ENCODE measurements around the gene PRSS22. TPM values are rescaled to one million over a fixed set of nuclear protein-coding genes. Genes with fewer than 3 reads are reported as not detected.

Gene PRSS22
- total RNA-seq, 4 donors from 2014 or later: 1.2 to 7.7 (median 4.6) TPM

- 74 to 80% methylated on average over 8 of the region's 8 CpGs for WGBS, 2 donors
- Histone ChIP-seq H3K9me3 (no peaks in the 10 kb centered on the region), H3K36me3 (no peaks in the 10 kb centered on the region), H3K27ac (no peak overlapping the region), H3K27me3 (no peaks in the 10 kb centered on the region), H3K4me3 (replicated peaks in 1 of 3) (no peak overlapping the region), H3K4me1 (peaks cover 4 to 7% of the 10 kb centered on the region in 2 donors)
- no peak for DNase-seq
- intact Hi-C loops (cut with DNase I): no loop called here
- TF ChIP-seq POLR2A (IDR thresholded peaks at IDR 0.05): no peak
- TF ChIP-seq, protein P1, sequence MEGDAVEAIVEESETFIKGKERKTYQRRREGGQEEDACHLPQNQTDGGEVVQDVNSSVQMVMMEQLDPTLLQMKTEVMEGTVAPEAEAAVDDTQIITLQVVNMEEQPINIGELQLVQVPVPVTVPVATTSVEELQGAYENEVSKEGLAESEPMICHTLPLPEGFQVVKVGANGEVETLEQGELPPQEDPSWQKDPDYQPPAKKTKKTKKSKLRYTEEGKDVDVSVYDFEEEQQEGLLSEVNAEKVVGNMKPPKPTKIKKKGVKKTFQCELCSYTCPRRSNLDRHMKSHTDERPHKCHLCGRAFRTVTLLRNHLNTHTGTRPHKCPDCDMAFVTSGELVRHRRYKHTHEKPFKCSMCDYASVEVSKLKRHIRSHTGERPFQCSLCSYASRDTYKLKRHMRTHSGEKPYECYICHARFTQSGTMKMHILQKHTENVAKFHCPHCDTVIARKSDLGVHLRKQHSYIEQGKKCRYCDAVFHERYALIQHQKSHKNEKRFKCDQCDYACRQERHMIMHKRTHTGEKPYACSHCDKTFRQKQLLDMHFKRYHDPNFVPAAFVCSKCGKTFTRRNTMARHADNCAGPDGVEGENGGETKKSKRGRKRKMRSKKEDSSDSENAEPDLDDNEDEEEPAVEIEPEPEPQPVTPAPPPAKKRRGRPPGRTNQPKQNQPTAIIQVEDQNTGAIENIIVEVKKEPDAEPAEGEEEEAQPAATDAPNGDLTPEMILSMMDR (IDR thresholded peaks at IDR 0.05): no peak
These were observed 3.0 kb upstream of the PRSS22 start for GRCh38 chr16:2860826-2861567.

- H3K4me3 ChIP-seq (replicated peaks in 1 of 3): no peak overlapping the region
- H3K4me1 ChIP-seq: peaks cover 4 to 7% of the 10 kb centered on the region in 2 donors
- WGBS, 2 donors: 69 to 78% methylated on average over 5 to 10 of the region's 10 CpGs
- no peak overlapping the region for H3K27ac ChIP-seq
- no peak for DNase-seq
- H3K9me3 ChIP-seq: no peaks in the 10 kb centered on the region
- TF ChIP-seq POLR2A (IDR thresholded peaks at IDR 0.05): no peak
- TF ChIP-seq, protein P1 (IDR thresholded peaks at IDR 0.05): no peak
- no peaks in the 10 kb centered on the region for H3K27me3 ChIP-seq
- intact Hi-C loops (cut with DNase I): no loop called here
- H3K36me3 ChIP-seq: no peaks in the 10 kb centered on the region
These were observed 1.8 kb upstream of the PRSS22 start for GRCh38 chr16:2859686-2860265.

DNA sequence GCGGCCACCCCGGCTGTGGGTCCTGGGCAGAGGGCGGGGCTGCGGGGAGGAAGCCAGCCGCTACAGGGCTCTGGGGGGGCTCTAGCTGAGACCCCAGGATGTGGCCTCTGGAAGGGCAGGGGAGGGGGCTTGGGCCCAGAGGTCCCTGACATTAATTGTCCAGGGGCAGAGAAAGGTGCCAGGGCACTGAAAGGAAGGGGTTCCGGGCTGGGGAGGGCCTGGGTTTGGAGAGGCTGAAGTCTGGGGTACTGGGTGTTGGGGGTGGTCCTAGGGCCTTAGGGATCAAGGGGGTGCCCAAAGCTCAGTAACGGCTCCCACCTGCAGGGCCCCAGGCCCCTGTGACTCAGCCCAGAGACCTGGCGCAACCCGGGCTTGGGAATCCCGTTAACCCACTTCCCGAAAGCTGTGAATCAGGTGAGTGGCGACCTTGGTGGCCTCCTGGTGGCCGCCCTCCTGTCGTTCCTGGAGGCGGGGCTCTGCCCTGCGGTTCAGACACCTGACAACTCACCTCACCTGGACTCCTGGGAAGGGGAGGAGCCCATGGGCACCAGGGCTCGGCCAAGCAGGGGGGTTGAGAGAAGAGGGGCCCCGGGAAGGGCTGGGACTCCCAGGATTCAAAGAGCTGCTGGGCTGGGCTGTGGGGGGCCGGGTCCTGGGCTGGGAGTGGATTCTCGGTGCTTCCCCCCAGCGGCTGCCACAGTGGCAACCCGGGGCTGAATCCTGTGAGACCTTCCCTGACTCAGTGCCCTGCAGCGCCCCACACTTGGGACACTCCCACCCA, 465 bp upstream of the PRSS22 start:
- Histone ChIP-seq H3K27ac (peak overlapping the region; percentile 73 to 90 (median 89)), H3K36me3 (no peaks in the 10 kb centered on the region), H3K9me3 (no peaks in the 10 kb centered on the region), H3K4me1 (peaks cover 4 to 7% of the 10 kb centered on the region in 2 donors), H3K27me3 (no peaks in the 10 kb centered on the region), H3K4me3 (replicated peaks in 1 of 3) (peak overlapping the region in 1 of 3 donors; percentile 35)
- peak; percentile 88 to 89 for DNase-seq
- intact Hi-C loops (cut with DNase I): no loop called here
- TF ChIP-seq POLR2A (IDR thresholded peaks at IDR 0.05): peak; percentile 23 to 81
- TF ChIP-seq, protein P1 (IDR thresholded peaks at IDR 0.05): peak in 4 of 6 experiments; percentile 15 to 49 (median 27)
- 18 to 31% methylated on average over 6 to 15 of the region's 23 CpGs for WGBS, 2 donors

DNA sequence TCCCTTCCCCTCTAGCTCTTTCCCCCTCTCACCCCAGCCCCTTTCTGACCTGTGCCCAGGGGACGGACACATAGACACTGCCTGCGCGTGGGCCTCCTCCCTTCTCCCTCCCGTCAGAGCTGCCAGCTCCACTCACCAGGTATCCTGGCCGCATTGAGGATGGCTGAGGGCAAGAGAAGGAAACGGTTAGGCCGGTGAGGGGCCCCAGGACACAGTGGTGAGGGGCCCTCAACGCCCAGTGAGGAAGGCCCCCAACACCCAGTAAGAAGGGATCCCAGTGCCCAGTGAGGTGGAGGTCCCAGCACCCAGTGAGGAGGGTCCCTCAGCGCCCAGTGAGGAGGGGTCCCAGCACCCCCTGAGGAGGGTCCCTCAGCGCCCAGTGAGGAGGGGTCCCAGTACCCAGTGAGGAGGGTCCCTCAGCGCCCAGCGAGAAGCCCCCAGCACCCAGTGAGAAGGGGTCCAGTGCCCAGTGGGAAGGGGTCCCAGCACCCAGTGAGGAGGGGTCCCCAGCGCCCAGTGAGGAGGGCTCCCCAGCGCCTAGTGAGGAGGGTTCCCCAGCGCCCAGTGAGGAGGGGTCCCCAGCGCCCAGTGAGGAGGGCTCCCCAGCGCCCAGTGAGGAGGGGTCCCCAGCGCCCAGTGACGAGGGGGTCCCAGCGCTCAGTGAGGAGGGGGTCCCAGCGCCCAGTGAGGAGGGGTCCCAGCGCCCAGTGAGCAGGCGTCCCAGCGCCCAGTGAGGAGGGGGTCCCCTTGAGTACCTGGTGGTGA, 1.1 kb downstream of the PRSS22 start:
- intact Hi-C loops (cut with DNase I): no loop called here
- 89 to 90% methylated on average over 8 to 10 of the region's 24 CpGs for WGBS, 2 donors
- TF ChIP-seq, protein P1 (IDR thresholded peaks at IDR 0.05): no peak
- no peak for TF ChIP-seq POLR2A (IDR thresholded peaks at IDR 0.05)
- H3K27me3 ChIP-seq: no peaks in the 10 kb centered on the region
- no peak for DNase-seq
- peaks cover 4 to 7% of the 10 kb centered on the region in 2 donors for H3K4me1 ChIP-seq
- H3K9me3 ChIP-seq: no peaks in the 10 kb centered on the region
- H3K4me3 ChIP-seq (replicated peaks in 1 of 3): no peak overlapping the region
- no peaks in the 10 kb centered on the region for H3K36me3 ChIP-seq
- peak overlapping the region in 2 of 3 donors; percentile 50 to 89 for H3K27ac ChIP-seq

Data from thyroid gland (tissue), 4 donors.